Measurements from ENCODE around the gene WNT3A.

DNA sequence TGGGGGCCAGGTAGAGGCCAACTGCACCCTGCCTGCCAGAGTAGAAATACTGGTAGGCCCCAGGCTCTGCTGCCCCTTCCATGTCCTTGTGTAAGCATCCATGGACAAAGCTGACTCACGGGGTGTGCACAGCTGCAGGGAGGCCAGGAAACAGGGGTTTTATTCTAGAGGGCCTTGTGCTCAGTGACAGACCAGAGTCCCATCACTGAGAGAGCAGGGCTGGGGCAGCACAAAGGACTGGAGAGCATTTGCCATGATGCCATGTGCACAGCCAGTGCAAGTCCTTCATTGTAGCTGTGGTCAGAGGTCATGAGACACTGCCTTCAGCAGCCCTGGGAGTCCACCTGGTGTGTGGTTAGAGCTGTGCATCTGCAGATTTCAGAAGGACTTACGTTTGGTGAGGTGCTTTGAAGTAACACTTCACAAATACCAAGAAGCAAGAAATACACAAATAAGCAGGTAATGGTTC lies 83.8 kb downstream of the WNT3A start:
- no peak for TF ChIP-seq CTCF (conservative IDR thresholded peaks at IDR 0.05; ENCODE audit: low read depth, low read length)
- no peak for TF ChIP-seq EZH2 (IDR thresholded peaks at IDR 0.05; ENCODE audit: borderline replicate concordance, low read depth, low read length, poor library complexity, severe bottlenecking)
